Fibroblast of gingiva (primary cell): ENCODE measurements around the gene DYNLT2.
"Not testable (repeated sequence)": the region's sequence is repeated elsewhere in the genome, so short reads cannot be mapped to it uniquely, and the experiment has no call there.

ENCODE experiments used
- DNase-seq: peaks from one replicate; pipeline ENCODE4 v3.0.0-alpha.2; 2011; ENCODE audit warnings: low read depth

DYNLT2 gene

DNA sequence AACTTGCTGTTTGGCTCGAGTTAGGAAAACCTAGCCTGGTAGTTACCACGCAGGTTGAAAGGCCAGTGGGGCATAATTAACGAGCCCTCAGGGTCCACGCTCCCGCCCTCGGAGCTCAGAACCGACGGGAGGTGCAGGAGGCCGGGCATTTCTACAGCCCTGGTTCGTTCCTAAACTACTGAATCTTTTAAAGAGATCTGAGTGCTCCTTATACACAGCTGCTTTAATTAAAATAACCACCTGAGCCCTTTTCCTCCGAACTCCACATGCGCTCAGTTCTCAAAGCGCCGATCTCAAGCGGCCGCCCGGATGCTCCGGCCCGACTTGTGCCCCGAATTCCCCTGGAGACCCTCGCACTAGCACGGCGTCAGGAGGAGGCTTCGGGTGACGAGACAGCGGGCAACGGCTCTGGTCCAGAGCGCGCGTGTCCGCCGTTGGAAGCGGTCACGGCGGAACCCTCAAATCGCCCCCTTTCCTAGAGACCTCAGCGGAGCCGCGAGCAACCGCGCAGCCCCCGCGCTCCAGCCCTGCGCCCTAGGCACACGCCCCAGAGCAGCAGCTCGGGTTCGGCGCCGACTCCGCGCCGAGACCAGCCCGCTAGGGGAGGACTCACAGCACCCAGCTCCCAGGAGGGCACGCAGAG is 49.9 kb downstream of the DYNLT2 start:
- DNase-seq, result no peak

DNA sequence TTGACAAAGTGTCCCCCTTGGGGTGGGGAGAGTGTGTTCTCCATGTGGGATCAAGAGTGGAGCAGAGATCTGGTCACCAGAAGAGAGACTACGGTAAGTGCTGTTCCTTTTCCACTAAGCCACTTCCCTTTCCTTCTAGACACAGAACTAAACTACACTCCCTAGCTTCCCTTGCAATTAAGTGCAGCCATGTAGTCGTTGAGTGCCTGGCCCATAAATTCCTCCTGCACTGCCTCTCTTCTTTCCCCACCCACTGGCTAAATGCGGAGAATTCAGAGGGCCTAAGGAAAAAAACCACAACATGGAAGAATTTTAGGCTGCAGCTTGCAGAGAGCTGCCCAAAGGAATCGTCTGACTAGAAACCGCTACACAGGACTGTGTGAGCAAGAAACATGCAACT is 51.1 kb downstream of the DYNLT2 start:
- peak; percentile 36 for DNase-seq

- not testable (repeated sequence) for DNase-seq
Observed at GRCh38 chr6:169697115-169697514, 54.3 kb downstream of the DYNLT2 start.

DNA sequence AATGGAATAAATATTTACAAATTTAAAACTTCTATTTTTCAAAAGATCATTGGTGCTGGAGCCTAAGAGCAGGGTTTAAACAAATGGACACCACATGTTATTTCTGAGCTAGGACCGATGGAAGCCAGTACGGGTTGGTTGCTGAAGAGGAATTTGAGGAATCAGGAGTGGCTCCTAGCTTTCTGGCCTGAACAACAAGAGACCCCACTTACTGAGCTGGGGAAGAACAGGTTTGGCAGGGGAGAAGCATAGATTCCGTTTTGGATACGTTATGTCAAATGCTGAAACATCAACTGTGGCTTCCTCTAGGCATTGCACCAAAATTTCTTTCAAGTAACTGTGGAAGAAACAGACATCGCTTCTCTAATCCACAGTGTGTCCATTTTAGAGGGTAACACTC is 56.2 kb downstream of the DYNLT2 start:
- no peak for DNase-seq

DNA sequence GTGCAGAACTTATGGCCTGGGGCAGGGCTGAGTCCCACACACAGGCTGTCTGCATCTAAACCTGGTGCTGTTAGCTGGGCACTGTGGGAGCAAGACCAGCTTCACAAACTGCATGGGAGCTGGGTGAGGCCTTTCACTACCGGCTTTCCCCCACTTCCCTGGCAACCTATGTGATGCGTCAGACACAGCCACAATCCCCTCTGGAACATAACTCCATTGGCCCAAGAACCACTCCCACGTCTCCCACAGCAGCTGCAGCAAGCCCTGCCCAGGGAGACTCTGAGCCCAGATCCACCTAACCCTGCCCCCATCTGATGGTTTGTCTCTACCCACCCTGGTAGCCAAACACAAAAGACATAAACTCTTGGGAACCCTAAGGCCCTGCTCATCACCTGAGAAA is 58.9 kb downstream of the DYNLT2 start:
- DNase-seq, result no peak

- no peak for DNase-seq
Observed at GRCh38 chr6:169691260-169691659, 60.1 kb downstream of the DYNLT2 start.
